T-helper 17 cell (primary cell): ENCODE data around the gene STK32C. TPM values are rescaled to one million over a fixed set of nuclear protein-coding genes. Genes with fewer than 3 reads are reported as not detected.
"Not testable (repeated sequence)": the region's sequence is repeated elsewhere in the genome, so short reads cannot be mapped to it uniquely, and the experiment has no call there.

ENCODE experiments used
- ATAC-seq: fragments of 150-1000 bp; cut with Tn5 transposase; 2 replicates; pipeline ENCODE4 v1.10.0; 2021; ENCODE audit warnings: mild to moderate bottlenecking, moderate library complexity
- DNase-seq, 3 donors: peaks; one replicate each; pipeline versions ENCODE4 v3.0.0 to v3.0.0-alpha.2; 2020 to 2021
- H3K9me3 ChIP-seq: one replicate; pipeline ENCODE4 v1.7.0; 2013; ENCODE audit warnings: low read length, mild to moderate bottlenecking; ENCODE audit not compliant: control insufficient read depth, poor library complexity, severe bottlenecking
- H3K27ac Mint-ChIP-seq: one replicate; pipeline ENCODE4 v1.8.0; 2022; ENCODE audit warnings: mild to moderate bottlenecking, moderate library complexity, mixed read lengths
- H3K27me3 Mint-ChIP-seq: one replicate; pipeline ENCODE4 v1.8.0; 2022; ENCODE audit warnings: mixed read lengths
- H3K36me3 Mint-ChIP-seq: one replicate; pipeline ENCODE4 v1.8.0; 2022; ENCODE audit warnings: low read depth, mixed read lengths
- H3K4me1 Mint-ChIP-seq: one replicate; pipeline ENCODE4 v1.8.0; 2022; ENCODE audit warnings: mild to moderate bottlenecking, mixed read lengths
- H3K4me3 Mint-ChIP-seq: one replicate; pipeline ENCODE4 v1.8.0; 2022; ENCODE audit warnings: mild to moderate bottlenecking, moderate library complexity, mixed read lengths
- total RNA-seq, 4 donors: library from RNA in 2 of 4; stranded (reverse) in 2 of 4; gene quantifications; one replicate each; pipeline ENCODE4 v1.2.3 and lab custom pipeline; 2022 to 2026

Gene STK32C
- total RNA-seq, 2 donors from 2014 or later = 7.1 to 8.4 TPM

DNA sequence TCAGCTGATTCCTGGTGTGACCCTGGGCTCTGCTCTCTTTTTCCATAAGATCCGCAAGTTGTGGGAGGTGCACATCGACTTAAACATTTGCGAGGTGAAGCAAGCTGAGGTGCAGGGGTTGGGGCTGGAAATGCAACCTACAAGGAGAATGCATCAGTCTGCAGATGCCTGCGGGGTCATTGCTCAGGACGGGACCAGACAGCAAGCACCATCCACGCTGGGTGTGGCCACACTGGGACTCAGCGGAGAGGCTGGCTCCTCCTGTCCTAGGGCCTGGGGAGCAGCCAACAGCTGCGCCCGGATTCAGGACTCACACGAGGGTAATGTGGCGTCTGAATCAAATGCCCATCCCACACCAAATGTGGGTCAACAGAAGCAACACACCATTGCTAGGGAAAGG is 33.8 kb downstream of the STK32C start:
- DNase-seq (no peak), ATAC-seq (no peak)
- Mint-ChIP-seq H3K27ac (no peak overlapping the region), H3K4me1 (peaks cover 17% of the 10 kb centered on the region), H3K4me3 (no peak overlapping the region), H3K36me3 (peaks cover 6% of the 10 kb centered on the region), H3K27me3 (no peaks in the 10 kb centered on the region)
- H3K9me3 ChIP-seq = no peaks in the 10 kb centered on the region

DNA sequence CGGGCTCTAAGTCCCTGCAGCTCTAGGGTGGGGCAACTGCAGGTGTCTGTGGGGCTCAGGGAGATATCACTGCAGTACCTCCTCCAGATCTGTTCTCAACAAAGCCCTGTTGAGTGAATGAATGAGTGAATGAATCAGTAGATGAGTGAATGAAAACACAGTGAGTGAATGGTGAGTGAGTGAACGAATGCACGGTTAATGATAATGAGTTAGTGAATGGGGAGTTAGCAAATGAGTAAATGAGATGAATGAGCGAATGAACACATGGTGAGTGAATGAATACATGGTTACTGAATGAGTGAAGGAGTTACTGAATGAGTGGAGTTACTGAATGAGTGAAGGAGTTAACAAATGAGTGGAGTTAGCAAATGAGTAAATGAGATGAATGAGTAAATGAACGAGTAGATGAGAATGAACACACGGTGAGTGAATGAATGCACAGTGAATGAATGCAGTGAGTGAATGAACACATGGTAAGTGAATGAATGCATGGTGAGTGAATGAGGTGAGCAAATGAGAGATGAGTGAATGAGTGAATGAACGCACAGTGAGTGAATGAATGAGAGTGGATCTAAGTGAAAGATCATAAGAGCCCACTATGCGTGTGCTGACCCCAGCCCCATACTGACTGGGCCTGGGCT is 34.3 kb downstream of the STK32C start:
- DNase-seq = no peak
- Mint-ChIP-seq H3K4me3 (no peak overlapping the region), H3K27me3 (no peaks in the 10 kb centered on the region), H3K36me3 (peaks cover 6% of the 10 kb centered on the region), H3K4me1 (peaks cover 21% of the 10 kb centered on the region), H3K27ac (no peak overlapping the region)
- H3K9me3 ChIP-seq = no peaks in the 10 kb centered on the region
- ATAC-seq = no peak

DNA sequence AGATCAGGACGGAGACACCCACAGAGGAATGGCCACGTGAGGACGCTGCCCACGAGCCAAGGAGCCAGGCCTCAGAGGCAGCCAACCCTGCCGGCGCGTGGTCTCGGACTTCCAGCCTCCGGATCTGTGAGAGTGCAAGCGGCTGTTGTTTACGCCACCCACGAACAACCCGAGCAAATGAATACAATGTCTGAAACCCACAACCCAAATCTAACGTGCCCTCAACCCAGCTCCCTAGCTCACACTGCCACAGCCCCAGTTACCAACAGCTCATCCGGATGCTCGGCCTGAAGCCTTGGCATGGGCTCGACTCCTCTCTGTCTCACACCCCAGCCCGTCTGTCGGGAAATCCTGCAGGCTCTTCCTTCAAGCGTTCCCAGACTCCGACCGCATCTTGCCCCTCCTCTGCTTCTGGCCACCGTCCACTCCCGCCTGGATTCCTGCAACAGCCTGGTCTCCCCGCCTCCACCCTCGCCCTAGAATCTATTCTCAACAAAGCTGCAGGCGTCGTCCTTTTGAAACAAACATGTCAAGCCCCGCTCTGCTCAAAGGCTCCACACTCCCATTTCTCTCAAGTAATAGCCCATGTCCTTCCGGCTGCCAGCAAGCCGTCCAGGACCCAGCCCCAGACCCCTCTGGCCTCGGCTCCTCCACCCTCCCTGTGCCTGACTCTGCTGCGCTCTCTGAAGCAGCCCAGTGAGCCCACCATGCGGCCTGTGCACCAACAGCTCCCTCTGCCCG is 35.3 kb downstream of the STK32C start:
- Mint-ChIP-seq H3K27ac (no peak overlapping the region), H3K4me3 (no peak overlapping the region), H3K36me3 (peaks cover 6% of the 10 kb centered on the region), H3K4me1 (peaks cover 24% of the 10 kb centered on the region), H3K27me3 (no peaks in the 10 kb centered on the region)
- no peak for ATAC-seq
- H3K9me3 ChIP-seq = no peaks in the 10 kb centered on the region
- DNase-seq = peak in 1 of 3 donors; percentile 9

DNA sequence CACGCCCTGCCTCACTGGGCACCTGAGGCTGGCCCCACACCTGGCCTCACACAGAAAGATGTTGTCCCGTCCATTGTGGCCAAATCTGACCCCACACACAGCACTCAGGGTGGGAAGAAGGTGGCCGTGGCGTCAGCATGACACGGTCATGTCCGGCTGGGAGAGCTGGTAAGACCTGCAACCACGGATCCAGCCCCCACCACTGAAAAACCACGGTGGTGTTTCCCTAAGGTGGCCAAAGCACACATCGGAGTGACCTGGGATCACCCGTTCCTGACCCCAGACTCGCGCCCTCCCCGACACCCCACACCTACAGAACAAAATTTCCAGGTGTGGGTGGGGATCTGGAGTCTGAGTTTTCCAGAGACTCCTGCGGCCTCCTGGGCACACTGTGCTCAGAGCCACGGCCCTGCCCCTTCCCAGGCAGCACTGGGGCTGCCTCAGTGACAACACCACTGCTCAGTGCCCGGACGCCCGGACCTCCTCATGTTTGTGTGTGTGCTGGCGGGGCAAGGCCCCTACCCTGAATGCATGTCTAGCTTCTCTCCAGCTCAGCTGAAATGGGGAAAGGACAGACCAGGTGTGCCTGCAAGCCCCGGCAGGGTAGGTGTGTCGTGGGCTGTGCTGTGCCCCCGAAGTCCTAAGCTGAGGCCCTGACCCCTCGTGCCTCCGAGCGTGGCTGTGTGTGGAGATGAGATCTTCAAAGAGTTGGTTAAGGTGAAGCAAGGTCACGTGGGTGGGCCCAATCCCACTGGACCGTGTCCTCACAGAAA is 36.1 kb downstream of the STK32C start:
- DNase-seq (peak in 1 of 3 donors; percentile 4), ATAC-seq (no peak)
- H3K4me1 Mint-ChIP-seq = peaks cover 22% of the 10 kb centered on the region
- H3K36me3 Mint-ChIP-seq = peaks cover 6% of the 10 kb centered on the region
- no peak overlapping the region for H3K4me3 Mint-ChIP-seq
- no peak overlapping the region for H3K27ac Mint-ChIP-seq
- H3K27me3 Mint-ChIP-seq = no peaks in the 10 kb centered on the region
- no peaks in the 10 kb centered on the region for H3K9me3 ChIP-seq

DNA sequence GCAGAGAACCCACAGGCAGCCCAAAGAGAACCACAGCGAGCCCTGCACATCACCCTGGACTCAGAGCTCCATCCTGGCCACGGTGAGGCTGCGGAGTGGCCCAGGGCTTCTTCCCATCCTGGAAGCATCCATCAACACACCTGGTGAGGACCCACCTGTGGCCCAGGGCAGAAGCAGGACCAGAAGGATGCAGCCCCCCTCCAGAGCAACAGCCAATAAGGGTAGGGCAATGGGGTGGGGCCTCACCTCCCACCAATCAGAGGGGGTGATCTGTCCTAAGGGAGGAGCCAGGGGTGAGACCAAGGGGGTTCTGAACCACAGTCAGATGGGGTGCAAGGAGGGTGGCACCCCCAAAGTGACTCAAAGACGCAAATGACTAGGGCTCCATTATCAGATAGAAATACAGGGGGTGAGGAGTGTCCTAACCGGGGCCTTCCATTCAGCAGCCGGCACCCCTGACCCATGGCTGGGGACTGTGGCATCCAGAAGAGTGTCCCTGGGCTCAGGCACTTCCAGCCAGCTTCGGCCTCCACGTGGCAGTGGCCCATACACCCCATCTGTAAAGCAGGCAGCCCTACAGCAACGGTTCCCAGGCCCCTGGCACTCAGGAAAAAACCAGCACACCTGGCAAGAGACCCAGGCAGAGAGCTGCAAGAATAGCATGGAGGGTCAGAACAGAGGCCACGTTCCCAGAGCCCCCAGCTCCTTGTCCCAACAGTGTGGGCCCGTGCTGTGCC is 36.9 kb downstream of the STK32C start:
- no peak for ATAC-seq
- no peak for DNase-seq
- Mint-ChIP-seq H3K36me3 (peaks cover 6% of the 10 kb centered on the region), H3K27me3 (no peaks in the 10 kb centered on the region), H3K27ac (no peak overlapping the region), H3K4me3 (no peak overlapping the region), H3K4me1 (peaks cover 29% of the 10 kb centered on the region)
- no peaks in the 10 kb centered on the region for H3K9me3 ChIP-seq

DNA sequence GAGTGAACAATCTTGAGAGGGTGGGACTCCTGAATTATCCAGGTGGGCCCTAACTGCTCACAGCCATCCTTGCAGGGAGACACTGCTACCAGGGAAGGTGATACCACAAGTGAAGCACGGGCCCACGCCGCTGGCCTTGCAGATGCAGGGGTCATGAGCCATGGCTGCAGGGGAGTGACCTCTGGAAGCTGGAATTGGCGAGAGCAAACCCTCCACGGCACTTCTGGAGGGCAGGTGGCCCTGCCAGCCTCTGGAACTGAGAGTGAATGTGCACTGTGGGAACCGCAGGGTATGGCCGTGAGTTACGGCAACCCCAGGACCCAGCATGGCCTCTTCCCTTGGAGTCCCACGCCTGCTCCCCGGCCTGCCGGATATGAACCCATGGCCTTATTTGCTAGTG is 37.5 kb downstream of the STK32C start:
- no peaks in the 10 kb centered on the region for H3K9me3 ChIP-seq
- no peak for DNase-seq
- H3K4me1 Mint-ChIP-seq = peaks cover 29% of the 10 kb centered on the region
- no peak for ATAC-seq
- H3K4me3 Mint-ChIP-seq = no peak overlapping the region
- no peaks in the 10 kb centered on the region for H3K27me3 Mint-ChIP-seq
- H3K36me3 Mint-ChIP-seq = peaks cover 6% of the 10 kb centered on the region
- H3K27ac Mint-ChIP-seq = no peak overlapping the region

DNA sequence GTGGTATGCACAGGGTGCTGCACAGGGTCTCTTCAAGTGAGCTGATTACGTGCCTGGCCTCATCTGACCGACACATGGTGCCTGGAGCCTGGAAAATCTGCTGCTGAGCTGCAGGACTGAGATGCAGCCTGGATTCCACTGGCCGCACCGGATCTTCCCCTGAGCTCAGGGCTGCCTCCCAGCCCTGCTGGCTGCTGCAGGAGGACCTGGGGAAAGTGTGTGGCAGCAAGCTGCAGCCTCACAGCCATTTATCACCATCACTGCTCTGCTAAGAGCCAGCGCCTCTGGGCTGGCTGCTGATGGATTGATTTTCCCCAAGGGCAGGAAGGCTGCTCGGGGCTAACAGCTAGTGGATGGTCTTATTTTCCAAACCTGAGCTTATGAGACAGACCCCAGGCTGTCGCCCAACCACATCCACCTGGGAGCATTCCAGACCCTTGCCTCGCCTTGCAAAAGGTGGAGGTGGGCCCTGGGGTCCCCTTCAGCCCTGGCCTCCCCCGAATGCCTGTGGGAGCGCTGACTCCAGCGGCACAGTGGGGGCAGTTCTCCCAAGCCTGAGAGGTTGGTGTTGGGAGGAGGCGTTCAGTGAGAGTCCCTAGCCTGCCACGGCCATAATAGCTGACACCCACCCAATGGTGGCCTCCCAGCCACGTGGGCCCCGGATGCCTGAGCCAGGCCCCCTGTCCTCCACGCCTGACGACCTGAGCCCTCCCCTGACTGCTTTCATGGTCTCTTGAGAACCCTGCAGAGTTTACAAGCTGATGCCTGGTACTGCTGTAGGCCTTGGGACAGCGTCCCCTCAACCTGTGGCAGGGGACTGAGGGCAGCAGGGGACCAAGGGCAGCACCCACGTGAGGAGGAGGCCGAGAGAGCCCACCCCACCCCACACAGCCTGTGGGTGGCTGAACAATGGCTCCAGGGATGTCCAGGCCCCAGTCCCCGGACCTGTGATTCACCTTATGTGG is 38.2 kb downstream of the STK32C start:
- Mint-ChIP-seq H3K27ac (no peak overlapping the region), H3K36me3 (peaks cover 6% of the 10 kb centered on the region), H3K27me3 (no peaks in the 10 kb centered on the region), H3K4me3 (no peak overlapping the region), H3K4me1 (peaks cover 29% of the 10 kb centered on the region)
- ATAC-seq (no peak), DNase-seq (no peak)
- H3K9me3 ChIP-seq = no peaks in the 10 kb centered on the region

DNA sequence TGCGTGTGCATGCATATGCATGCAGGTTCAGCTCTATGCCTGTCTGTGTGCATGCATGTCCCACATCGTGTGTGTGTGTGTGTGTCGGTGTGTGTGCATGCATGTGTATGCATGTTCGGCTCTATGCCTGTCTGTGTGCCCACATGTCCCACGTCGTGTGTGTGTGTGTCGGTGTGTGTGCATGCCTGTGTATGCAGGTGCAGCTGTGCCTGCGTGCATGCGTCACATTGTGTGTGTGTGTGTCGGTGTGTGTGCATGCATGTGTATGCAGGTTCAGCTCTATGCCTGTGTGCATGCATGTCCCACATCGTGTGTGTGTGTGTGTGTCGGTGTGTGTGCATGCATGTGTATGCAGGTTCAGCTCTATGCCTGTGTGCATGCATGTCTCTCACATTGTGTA is 39.8 kb downstream of the STK32C start:
- peak overlapping the region; percentile 45 for H3K4me3 Mint-ChIP-seq
- not testable (repeated sequence) for DNase-seq, H3K9me3 ChIP-seq, H3K27me3 Mint-ChIP-seq, H3K36me3 Mint-ChIP-seq, H3K27ac Mint-ChIP-seq, ATAC-seq
- H3K4me1 Mint-ChIP-seq = peaks cover 24% of the 10 kb centered on the region

DNA sequence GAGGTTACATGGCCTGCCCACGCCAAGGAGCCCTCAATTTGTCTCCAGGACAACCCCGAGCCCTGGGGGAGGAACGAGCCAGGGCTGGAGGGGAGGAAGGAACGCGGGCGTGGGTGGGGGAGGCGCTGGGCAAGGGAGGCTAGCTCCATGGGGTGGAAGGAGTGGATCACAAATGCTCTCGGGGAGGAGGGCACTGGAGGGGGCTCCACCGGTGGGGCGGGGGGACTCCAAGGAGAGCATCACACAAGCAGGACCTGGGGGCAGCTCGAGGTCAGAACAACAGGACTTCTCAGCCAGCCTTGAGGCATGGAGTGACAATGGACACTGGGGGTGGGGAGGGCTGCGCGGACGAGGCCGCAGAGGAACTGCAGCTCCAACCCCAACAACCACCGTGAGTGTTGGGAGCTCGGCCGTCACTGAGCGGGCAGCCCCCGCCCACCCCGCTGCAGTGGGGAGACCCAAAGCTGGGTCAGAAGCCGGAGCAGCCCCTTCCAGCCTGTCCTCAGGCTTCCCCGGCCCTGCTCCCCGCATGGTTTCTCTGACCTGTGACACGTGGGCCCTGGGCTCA is 41.1 kb downstream of the STK32C start:
- Mint-ChIP-seq H3K36me3 (no peaks in the 10 kb centered on the region), H3K27ac (peak overlapping the region; percentile 21)

DNA sequence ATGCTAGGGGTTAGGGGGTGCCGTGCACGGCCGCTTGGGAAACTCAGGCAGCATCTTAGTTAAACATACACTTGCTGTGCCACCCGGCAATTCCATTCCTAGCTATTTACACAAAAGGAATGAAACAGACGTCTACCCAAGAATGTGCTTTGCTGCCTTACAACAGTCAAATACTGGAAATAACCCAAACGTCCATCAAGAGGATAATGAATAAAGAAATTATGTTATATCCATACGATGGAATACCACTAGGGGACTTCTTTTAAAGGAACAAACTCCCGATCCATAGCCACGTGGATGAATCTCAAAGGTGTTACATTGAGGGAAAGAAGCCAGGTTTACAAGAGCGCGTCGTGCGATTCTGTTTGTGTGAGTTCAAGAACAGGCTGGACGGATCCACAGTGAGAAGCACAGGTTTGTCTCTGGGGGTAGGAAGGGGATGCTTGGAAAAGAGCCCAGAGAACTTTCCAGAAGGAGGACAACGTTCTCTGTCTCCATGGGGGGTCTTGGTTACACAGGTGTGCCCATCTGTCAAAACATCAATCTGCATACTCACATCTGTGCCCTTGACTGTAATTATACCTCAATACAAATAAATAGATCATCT is 41.8 kb downstream of the STK32C start:
- DNase-seq (no peak), ATAC-seq (no peak)
- Mint-ChIP-seq H3K27ac (peak overlapping the region; percentile 21), H3K4me3 (peak overlapping the region; percentile 75), H3K36me3 (no peaks in the 10 kb centered on the region), H3K4me1 (peaks cover 27% of the 10 kb centered on the region), H3K27me3 (no peaks in the 10 kb centered on the region)
- H3K9me3 ChIP-seq = no peaks in the 10 kb centered on the region

More for the DNA sequence above, 41.1 kb downstream of the STK32C start:
- ATAC-seq = no peak
- DNase-seq = no peak
- H3K9me3 ChIP-seq = no peaks in the 10 kb centered on the region
- H3K4me3 Mint-ChIP-seq = peak overlapping the region; percentile 75
- H3K27me3 Mint-ChIP-seq = no peaks in the 10 kb centered on the region
- peaks cover 25% of the 10 kb centered on the region for H3K4me1 Mint-ChIP-seq

DNA sequence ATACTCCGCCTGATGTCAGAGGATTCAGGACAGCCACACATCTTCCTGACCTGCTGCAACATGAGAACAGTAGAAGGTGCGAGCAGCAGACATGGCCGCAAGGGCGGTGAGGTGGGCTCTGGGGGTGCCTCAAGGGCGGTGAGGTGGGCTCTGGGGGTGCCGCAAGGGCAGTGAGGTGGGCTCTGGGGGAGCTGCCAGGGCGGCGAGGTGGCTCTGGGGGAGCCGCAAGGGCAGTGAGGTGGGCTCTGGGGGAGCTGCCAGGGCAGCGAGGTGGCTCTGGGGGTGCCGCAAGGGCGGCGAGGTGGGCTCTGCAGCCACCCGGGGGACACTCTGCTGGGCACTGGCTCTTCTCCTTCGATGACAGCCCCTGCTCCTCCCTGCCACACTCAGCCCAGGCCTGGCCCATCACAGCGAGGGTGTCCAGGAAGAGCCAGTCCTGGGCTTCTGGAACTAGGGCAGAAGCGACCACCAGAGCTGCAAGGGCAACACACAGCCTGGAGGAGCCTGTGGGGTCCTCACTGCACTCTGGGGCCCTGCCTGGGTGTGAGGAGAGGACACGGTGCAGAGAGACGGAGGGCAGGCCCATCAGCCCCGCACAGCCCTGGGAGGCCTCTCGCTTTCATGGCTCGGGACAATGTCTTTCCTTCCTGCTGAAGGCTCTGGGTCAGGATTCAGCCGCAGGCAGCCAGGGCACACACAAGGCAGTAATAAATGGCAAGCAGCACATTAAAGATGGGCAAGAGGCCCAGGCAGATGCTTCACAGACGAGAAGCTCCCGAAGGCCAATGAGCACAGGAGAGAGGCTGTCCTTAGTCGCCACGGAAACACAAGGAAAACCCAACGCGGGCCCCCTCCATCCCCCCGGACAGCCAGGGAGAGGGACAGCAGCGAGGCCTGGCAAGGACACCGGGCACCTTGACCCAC is 42.5 kb downstream of the STK32C start:
- no peaks in the 10 kb centered on the region for H3K9me3 ChIP-seq
- H3K4me1 Mint-ChIP-seq = peaks cover 27% of the 10 kb centered on the region
- no peak overlapping the region for H3K4me3 Mint-ChIP-seq
- no peaks in the 10 kb centered on the region for H3K36me3 Mint-ChIP-seq
- no peaks in the 10 kb centered on the region for H3K27me3 Mint-ChIP-seq
- H3K27ac Mint-ChIP-seq = no peak overlapping the region
- DNase-seq (no peak), ATAC-seq (no peak)
